ENCODE data around the gene TCF4. TPM values are rescaled to one million over a fixed set of nuclear protein-coding genes. Genes with fewer than 3 reads are reported as not detected.

Gene TCF4
- total RNA-seq, 1 experiment from 2014 or later: 143 TPM

GRCh38 chr18:55343396-55344073 lies 244.5 kb downstream of the TCF4 start:
- peak; percentile 92 for DNase-seq (ENCODE audit: low spot score)
- BruUV-seq (replicated peaks): TSS peak; percentile 67
- no peak overlapping the region for H3K4me3 ChIP-seq (ENCODE audit: low read depth, low read length, poor library complexity, severe bottlenecking)
- ChIA-PET POLR2A (ENCODE audit: low non-redundant PET) (interaction anchor here (0.5 kb wide), 1 partner anchor 16 kb away, joined by 3 read pairs; no protein-coding TSS in a partner anchor), CTCF (interaction anchor here (0.5 to 1.8 kb wide), 7 partner anchors 39 to 440 kb away, joined by 3 to 7 read pairs (median 4); no protein-coding TSS in a partner anchor)
- no peaks in the 10 kb centered on the region for H3K36me3 ChIP-seq (ENCODE audit: insufficient read depth, low read length, poor library complexity, severe bottlenecking)
- no peaks in the 10 kb centered on the region for H3K27me3 ChIP-seq (replicated peaks; ENCODE audit: insufficient read depth, low read depth, low read length, poor library complexity)
- no peaks in the 10 kb centered on the region for H3K9me3 ChIP-seq (ENCODE audit: low read depth, low read length, poor library complexity, severe bottlenecking)
- no peak for TF ChIP-seq EZH2 (IDR thresholded peaks at IDR 0.05; ENCODE audit: borderline replicate concordance, low read depth, low read length, poor library complexity, severe bottlenecking)
- TF ChIP-seq CTCF (conservative IDR thresholded peaks at IDR 0.05; ENCODE audit: low read depth, low read length): peak; percentile 80
- peaks cover 95% of the 10 kb centered on the region for H3K4me1 ChIP-seq (ENCODE audit: insufficient read depth, low read length, poor library complexity, severe bottlenecking)
- H3K27ac ChIP-seq (ENCODE audit: low read depth, low read length, poor library complexity, severe bottlenecking): peak overlapping the region; percentile 79
- intact Hi-C loops (cut with micrococcal nuclease; ENCODE audit: unreplicated experiment): loop anchor here (2.0 to 10.0 kb wide), 3 partner anchors 161 to 437 kb away; partner anchors contain the start of gene TCF4

- no TSS peak for BruUV-seq (replicated peaks)
- no peaks in the 10 kb centered on the region for H3K36me3 ChIP-seq (ENCODE audit: insufficient read depth, low read length, poor library complexity, severe bottlenecking)
Measured at GRCh38 chr18:55340998-55341397, 247.0 kb downstream of the TCF4 start.

GRCh38 chr18:55339990-55340389 lies 248.0 kb downstream of the TCF4 start:
- Histone ChIP-seq H3K4me1 (ENCODE audit: insufficient read depth, low read length, poor library complexity, severe bottlenecking) (peaks cover 87% of the 10 kb centered on the region), H3K36me3 (ENCODE audit: insufficient read depth, low read length, poor library complexity, severe bottlenecking) (no peaks in the 10 kb centered on the region), H3K27ac (ENCODE audit: low read depth, low read length, poor library complexity, severe bottlenecking) (peak overlapping the region; percentile 66), H3K4me3 (ENCODE audit: low read depth, low read length, poor library complexity, severe bottlenecking) (no peak overlapping the region), H3K27me3 (replicated peaks; ENCODE audit: insufficient read depth, low read depth, low read length, poor library complexity) (no peaks in the 10 kb centered on the region), H3K9me3 (ENCODE audit: low read depth, low read length, poor library complexity, severe bottlenecking) (no peaks in the 10 kb centered on the region)
- TF ChIP-seq CTCF (conservative IDR thresholded peaks at IDR 0.05; ENCODE audit: low read depth, low read length) (no peak), EZH2 (IDR thresholded peaks at IDR 0.05; ENCODE audit: borderline replicate concordance, low read depth, low read length, poor library complexity, severe bottlenecking) (no peak)
- intact Hi-C loops (cut with micrococcal nuclease; ENCODE audit: unreplicated experiment): loop anchor here (5.0 to 10.0 kb wide), 2 partner anchors 165 to 247 kb away; partner anchors contain the start of gene TCF4
- POLR2A ChIA-PET (ENCODE audit: low non-redundant PET): no interaction called here
- no peak for DNase-seq (ENCODE audit: low spot score)
- CTCF ChIA-PET: no interaction called here
- no TSS peak for BruUV-seq (replicated peaks)

More at GRCh38 chr18:55340998-55341397, 247.0 kb downstream of the TCF4 start:
- ChIA-PET POLR2A (ENCODE audit: low non-redundant PET) (no interaction called here), CTCF (no interaction called here)
- Histone ChIP-seq H3K4me3 (ENCODE audit: low read depth, low read length, poor library complexity, severe bottlenecking) (no peak overlapping the region), H3K27me3 (replicated peaks; ENCODE audit: insufficient read depth, low read depth, low read length, poor library complexity) (no peaks in the 10 kb centered on the region), H3K27ac (ENCODE audit: low read depth, low read length, poor library complexity, severe bottlenecking) (no peak overlapping the region), H3K9me3 (ENCODE audit: low read depth, low read length, poor library complexity, severe bottlenecking) (no peaks in the 10 kb centered on the region), H3K4me1 (ENCODE audit: insufficient read depth, low read length, poor library complexity, severe bottlenecking) (peaks cover 96% of the 10 kb centered on the region)
- DNase-seq (ENCODE audit: low spot score): no peak
- intact Hi-C loops (cut with micrococcal nuclease; ENCODE audit: unreplicated experiment): loop anchor here (5.0 to 10.0 kb wide), 2 partner anchors 164 to 246 kb away; partner anchors contain the start of gene TCF4
- TF ChIP-seq EZH2 (IDR thresholded peaks at IDR 0.05; ENCODE audit: borderline replicate concordance, low read depth, low read length, poor library complexity, severe bottlenecking): no peak
- no peak for TF ChIP-seq CTCF (conservative IDR thresholded peaks at IDR 0.05; ENCODE audit: low read depth, low read length)

Measured in A673 (cell line).